Right lung (tissue), 5 donors: Measurements from ENCODE around the gene TMEM234. TPM values are rescaled to one million over a fixed set of nuclear protein-coding genes. Genes with fewer than 3 reads are reported as not detected.
A peak's percentile ranks its signal among the peaks of the same experiment; 100 is the strongest.

Experiments used
- DNase-seq, 2 donors: peaks; one replicate each; pipeline ENCODE4 v3.0.0-alpha.2; 2013
- polyA plus RNA-seq, 5 donors: library from polyadenylated mRNA; unstranded; fragments of 120-200 nt; gene quantifications; one replicate each; pipeline versions ENCODE4 v1.2.1 to v1.2.3, GENCODE V29; 2013; ENCODE audit warnings: inconsistent platforms in 1 of 5, low replicate concordance in 1 of 5; ENCODE audit not compliant: insufficient read length in 5 of 5, insufficient read depth in 1 of 5

The TMEM234 gene
- polyA plus RNA-seq, 5 donors: 19.2 to 24.1 (median 23.0) TPM

DNA sequence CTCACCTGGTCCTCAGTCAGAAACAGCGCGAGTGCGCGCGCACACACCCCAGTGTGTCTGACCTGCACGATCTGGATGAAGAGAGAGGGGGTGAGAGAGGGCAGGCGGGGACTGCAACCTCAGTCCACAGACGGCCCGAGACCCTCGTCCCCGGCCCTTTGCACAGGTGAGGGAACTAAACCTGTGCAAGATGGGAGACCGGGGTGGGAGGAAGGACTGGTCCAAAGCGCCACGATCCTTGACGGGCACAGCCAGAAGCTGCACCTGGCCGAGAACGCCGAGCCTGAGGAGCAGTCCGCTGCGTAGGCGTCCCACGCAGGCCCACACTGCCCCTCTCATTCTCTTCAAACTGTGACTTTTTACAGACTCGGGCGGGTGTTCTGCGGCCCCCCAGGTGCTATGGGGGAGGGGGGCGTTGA is 17.2 kb downstream of the TMEM234 start:
- DNase-seq: no peak

DNA sequence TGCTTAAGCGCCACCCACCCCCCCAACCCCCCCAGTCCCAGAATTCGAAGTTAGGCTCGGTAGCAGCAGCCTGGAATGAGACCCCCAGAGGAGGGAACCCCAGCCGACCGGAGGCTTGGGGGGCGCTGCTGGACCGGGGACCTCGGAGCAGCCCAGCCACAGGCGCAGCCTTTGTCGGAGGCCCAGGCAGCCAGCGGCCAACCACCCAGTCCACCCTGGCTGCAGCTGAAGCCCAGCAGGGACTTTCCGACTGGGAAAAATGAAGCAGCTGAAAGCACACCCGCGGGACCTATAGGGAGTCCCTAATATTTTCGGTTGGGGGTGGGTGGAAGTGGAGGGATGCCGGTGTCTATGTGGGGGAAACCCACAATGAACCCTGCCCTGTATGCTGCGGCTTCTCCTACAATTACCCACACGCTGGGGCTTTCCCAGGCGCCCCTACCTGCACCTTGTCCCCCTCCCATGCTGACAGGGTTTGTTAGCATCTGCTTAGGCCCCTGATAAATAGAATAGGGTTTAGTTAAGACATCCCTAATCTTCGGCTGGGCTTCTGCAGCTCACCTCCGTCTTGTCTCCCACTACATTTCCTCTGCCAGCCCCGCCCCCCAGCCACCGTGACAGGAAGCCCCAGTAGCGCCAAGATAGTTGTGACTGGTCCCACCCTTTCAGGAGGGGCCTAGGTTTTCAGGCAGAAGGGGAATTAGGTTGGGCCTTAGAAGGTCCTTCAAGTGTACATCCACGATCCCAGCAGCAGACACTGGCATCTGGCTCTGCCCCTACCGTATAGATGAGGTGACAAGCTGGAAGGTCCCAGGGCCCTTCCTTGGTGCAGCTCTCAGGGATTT is 20.9 kb downstream of the TMEM234 start:
- peak; percentile 51 to 58 for DNase-seq

DNA sequence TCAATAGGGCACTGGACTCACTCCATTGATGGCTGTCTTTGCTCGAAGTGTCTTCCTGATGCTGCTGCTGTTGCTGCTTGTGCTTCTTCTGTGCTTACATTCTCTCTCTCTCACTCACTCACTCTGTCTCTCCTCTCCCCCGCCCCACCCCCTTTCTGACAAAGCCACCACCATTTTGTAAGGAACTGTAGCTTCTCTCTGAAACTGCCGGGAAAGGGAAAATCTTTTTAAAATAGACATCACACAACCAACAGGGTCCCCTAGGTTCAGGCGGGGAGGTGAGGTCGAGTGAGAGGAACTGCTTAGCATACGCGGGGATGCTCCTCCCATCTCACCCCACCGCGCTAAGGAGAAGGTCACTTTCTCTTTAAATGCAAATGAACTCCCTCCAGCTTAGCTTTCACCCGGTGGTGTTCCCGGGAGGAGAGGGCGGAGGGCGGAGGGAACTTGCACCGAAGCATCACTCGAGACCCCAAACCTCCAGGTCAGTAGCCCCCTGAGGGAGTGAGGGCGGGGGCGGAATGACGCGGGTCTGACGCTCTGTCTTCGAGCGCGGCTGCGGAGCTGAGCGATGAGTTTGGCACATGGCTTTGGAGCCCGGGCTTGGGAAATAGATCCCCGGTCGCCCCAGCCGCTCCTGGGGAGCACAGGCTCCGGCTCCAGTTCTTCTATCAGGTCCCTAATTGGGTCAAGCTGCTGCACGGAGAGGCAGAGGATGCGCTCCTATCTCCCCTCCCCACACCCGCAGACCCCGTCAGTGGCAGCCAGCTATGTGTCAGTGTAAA is 21.7 kb downstream of the TMEM234 start, which contains the start of gene CCDC28B:
CCDC28B (plus strand) TSS at position 370 of the 785 bp plus-strand sequence. CDS start 1,341 bp downstream, outside the sequence.
- peak; percentile 64 to 71 for DNase-seq

DNA sequence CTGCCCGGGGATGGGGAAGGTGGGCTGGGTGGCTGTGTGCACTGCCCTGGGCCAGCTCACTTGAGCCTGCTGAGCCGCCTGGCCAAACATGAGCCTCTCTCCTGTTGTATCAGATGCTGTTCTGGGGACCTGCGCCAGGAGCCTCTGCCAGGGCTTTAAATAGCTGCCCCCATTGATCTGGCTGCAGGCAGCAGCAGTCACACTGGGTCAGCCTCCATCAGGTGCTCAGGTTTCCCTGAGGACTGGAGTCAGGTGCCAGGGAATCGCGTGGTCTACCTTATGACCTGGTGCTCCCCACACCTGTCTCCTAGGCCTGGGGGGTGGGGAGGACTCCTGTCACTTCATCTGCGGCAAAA is 22.5 kb downstream of the TMEM234 start:
- DNase-seq: no peak

DNA sequence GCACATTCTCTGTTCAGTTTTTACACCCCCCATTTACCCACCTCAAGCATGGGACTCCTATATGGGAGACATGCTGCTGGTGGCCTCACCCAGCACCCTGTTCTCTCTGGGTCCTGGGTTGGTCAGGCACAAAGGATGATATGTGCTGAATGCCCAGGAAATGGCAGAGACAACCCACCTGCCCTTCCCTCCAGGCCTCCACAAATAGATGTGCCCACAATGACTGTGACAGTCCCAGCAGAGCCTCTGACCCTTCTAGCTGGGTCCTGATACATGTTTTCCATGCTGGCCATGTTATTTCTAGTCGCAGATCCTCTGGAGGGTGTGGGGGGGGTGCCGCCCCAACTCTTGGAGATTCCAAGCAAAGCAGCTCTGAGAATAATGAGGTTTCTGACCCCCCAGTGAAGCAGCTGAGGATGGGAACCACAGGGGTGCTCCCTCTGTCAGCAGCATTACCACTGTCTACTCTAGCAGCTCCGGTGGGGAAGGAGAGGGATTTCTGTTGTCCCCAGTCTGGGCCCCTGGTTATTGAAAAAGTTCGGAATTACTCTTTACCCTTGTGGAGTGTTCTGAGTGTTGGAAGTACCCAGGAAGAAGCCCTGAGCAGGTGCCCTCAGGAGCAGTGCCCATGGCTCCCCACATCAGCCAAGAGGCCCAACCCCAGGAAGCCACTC is 23.0 kb downstream of the TMEM234 start:
- no peak for DNase-seq

DNA sequence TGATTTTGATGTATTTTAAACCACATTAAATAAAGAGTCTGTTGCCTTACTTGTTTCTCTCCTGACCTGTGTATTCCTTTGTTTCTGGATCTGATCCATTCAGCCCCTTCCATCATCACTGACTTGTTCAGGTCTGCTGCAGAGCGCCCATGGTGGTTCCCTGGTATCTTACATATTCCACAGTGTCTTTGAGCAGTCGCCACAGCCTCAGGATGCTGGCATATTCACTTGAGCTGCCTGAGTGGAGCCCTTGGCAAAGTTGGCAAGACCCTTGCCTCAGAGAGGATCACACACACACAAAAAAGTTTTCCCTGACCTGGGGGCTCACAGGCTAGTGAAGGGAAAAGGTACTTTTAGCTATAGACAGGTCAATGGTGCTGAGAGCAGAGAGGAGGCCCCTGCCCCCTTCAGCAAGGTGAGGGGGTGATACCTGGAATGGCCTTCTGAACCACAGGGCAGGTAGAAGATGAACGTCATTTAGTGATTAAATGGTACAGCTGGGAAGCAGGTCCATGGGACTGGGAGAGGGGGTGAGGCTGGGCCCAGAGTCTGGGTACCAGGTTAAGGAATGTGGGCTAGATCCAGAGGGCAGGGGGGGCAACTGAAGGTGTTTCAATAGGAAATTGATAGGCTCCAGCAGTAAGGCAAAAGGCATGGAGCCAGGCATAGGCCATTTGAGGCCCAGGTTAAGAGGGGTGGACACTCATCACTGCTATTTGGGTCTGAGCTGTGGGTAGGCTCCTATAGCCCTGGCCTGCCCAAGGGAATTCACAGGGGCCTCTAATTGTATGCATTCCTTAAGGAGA is 23.7 kb downstream of the TMEM234 start:
- DNase-seq: no peak

DNA sequence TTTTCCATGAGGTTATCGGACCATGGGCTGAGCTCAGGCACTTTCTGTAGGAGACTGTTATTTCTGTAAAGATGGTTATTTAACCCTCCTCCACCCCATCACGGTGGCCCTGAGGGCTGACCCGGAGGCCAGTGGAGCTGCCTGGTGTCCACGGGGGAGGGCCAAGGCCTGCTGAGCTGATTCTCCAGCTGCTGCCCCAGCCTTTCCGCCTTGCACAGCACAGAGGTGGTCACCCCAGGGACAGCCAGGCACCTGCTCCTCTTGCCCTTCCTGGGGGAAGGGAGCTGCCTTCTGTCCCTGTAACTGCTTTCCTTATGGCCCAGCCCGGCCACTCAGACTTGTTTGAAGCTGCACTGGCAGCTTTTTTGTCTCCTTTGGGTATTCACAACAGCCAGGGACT is 24.3 kb downstream of the TMEM234 start:
- DNase-seq: no peak

DNA sequence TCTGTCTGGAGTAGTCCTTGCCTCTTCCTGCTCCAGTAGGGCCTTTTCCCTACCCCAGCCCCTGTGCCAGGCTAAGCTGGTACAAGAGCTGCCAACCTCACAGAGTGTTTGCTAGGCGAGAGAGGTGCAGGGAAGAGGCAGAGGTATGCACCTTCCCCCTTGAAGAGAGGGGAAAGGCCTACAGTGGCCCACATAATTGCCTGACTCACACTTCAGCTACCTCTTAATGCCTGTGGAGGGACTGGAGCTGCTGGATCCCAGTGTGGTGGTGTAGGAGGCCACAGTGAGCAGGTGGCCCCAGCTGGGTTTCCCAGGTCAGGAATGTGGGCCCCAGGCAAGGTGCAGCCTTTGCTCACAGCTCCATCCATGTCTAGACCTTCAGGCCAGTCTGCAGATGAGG is 25.1 kb downstream of the TMEM234 start:
- no peak for DNase-seq

DNA sequence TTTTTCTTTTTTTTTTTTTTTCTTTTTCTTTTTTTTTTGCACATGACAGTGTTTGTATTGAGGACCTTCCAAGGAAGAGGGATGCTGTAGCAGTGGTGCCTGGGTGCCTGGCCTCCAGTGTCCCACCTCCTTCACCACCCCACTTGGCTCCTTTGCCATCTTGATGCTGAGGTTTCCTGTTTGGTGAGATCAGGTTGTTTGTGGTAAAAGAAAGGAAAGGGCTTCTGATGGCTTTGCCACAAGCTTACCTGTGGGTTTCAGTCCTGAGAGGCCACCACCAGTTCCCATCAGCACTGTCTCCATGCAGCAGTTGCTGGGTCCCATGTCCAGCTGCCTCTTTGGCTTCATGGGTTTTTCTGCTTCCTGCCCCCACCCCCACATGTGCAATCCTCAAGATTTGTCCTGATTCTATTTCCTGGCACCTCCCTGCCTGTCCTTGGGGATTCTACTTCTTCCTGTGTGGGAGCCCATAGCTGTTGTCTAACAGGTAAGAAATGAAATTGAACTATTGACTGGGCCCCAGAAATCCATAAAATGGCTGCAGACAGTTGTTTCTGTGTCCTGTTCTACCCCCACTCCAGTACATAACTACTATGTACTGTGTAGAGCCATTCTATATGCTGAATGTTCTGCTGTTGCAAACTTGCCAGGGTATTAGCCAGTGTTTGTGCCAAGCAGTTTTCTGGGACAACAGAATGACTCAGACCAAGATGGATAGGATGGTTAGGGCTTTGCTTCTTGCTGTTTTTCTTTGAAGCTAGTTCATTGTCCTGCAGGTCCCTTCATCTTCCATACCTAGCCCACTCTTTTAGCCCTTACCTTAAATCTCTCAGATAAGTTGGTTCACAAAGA is 26.0 kb downstream of the TMEM234 start:
- DNase-seq: no peak

DNA sequence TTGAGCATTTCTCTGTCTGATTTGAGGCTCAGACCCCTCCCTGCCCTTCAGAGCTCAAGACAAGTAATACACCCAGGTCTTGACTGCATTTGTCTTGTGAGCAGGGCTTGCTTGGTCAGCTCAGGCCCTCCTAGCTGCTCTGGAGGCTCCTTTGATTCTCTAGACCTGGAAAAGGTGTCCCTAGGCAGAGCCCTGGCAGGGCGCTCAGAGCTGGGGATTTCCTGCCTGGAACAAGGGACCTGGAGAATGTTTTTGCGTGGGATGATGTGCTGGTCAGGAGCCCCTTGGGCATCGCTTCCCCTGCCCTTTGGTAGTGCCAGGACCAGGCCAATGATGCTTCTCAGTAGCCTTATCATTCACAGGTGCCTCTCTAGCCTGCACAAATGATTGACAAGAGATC is 26.6 kb downstream of the TMEM234 start:
- DNase-seq: no peak

DNA sequence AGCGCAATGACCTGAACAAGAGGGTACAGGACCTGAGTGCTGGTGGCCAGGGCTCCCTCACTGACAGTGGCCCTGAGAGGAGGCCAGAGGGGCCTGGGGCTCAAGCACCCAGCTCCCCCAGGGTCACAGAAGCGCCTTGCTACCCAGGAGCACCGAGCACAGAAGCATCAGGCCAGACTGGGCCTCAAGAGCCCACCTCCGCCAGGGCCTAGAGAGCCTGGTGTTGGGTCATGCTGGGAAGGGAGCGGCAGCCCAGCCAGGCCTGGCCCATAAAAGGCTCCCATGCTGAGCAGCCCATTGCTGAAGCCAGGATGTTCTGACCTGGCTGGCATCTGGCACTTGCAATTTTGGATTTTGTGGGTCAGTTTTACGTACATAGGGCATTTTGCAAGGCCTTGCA is 27.2 kb downstream of the TMEM234 start:
- DNase-seq: no peak

DNA sequence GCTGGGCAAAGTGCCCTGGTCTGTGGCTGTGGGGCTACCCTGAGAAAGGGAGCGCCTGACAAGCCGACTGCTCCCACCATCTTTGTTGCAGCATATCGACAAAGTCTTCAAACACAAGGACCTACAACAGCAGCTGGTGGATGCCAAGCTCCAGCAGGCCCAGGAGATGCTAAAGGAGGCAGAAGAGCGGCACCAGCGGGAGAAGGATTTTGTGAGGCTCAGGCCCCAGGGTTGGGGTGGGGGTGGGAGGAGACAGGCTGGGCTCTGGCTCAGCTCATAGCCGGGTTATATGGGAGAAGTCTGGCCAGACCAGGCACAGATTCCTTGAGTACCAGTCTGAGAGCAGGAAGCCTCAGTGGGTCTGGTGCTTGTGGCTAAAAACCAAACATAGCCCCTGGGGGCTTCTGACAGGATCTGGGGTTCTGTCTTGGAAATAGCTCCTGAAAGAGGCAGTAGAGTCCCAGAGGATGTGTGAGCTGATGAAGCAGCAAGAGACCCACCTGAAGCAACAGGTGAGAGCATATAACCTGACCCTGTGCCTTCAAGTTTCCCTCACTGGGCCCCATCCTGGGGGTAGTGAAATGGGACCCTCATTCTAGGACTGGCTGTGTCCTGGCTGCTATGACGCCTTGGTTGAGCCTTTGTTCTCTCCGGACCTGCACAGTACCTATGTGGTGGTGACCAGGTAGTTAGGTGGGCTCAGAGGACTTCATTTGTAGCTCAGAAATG is 29.8 kb downstream of the TMEM234 start:
- no peak for DNase-seq

DNA sequence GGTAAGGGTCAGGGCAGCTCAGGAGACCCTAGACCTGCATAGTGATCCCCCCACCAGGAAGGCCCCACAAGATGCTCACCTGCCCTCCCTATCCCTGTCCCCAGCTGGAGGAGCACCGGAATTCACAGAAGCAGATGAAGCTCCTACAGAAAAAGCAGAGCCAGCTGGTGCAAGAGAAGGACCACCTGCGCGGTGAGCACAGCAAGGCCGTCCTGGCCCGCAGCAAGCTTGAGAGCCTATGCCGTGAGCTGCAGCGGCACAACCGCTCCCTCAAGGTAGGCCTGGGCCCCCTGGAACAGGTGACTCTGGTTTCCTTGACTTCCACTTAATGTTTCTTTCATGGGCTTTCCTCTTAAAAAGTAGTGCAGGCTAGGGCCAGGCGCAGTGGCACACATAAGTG is 34.3 kb downstream of the TMEM234 start:
- DNase-seq: no peak

DNA sequence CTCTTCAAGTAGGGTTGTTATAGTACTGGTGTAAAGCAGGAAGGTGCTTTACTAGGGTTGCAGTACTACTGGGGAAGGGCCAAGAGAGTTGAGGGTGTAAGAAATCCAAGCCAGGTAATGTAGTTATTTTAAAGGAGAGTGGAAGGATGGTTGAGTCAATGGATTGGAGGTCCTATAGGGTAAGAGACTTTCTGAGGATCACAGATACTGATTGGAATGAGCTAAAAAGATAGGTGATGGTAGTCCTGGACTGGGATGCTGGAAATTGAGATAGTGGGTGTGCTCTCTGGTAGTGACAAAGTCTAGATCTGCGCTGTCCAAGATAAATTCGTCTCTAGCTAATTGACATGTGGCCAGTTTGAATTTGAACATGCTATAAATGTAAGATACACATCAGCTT is 35.7 kb downstream of the TMEM234 start:
- no peak for DNase-seq

DNA sequence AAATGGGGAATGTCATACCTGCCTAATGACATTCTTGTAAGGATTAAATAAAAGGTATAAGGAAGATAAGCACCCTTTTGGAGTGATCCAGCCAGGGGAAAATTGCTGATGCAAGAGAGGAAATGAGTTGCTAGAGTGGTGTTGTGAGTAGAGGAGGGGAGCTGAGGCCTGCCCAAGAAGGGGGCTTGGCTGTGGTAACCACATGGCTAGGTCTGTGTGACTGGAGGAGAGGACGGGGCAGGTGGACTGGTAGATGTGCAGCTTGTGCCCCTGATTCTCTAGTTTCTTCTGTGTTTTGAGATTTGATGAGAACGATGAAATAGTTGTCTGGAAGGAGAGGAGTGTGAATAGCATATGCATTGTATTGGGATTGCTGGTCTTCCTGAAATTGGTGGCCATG is 36.1 kb downstream of the TMEM234 start:
- DNase-seq: no peak

DNA sequence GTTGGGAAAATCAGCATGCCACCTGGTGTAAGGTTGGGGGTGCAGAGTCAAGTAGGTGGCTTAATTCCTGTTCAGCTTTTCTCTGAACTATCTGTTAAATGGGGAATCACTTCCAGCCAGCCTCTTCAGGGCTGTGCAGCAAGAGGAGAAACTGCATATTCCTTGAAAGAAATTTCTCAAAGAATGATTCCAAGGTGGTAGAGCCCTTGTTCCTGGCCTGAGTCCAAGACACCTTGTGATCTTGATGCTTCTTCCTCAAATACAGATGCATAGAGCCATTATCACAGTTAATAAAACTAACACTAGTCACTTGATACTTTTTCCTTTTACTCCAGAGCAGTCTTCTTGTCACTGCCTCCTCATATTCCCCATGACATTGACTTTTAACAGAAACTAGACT is 37.5 kb downstream of the TMEM234 start:
- no peak for DNase-seq

DNA sequence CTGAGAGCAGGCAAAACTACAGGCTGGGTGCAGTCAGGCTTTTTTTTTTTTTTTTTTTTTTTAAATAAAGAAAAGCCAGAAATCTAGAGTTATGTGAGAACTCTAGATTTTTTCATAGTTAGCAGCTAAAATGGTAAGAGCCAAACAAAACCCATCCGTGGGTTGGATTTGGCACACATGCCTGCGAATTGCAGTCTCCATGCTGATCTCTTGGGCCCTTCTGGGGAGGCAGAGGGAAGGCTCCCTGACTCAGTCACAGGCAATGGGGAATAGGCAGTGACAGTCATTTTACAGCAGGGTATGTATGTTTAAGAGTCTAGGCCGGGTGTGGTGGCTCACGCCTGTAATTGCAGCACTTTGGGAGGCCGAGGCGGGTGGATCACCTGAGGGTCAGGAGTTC is 40.1 kb downstream of the TMEM234 start:
- no peak for DNase-seq

DNA sequence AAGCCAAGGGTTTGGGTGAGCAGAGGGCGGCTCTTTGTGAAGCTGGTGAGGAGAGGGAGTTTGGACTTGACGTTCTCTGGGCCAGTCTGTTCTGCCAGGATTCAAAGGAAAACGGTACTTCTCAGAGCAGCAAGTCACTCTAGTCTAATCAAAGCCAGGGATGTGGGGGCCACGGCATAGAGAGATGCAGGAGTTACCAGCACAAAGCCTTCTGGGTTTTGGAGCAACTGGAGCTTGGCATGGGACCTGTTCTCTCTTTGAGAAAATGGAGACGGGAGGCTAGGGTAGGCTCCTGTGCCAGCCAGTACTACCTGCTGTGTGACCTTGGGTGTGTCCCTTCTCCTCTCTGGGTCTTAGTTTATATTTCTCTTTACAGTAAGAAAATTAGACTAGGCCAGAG is 40.6 kb downstream of the TMEM234 start:
- no peak for DNase-seq

DNA sequence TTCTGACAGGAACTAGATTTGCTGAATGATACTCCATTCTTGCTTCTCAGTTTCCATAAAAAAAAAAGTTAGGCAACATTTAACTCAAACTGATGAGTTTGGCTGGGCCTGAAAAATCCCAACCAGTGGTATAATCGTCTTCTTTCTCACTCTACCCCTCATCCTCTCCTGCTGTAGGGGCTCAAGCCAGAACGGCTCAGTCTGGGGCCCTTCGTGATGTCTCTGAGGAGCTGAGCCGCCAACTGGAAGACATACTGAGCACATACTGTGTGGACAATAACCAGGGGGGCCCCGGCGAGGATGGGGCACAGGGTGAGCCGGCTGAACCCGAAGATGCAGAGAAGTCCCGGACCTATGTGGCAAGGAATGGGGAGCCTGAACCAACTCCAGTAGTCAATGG is 41.1 kb downstream of the TMEM234 start:
- DNase-seq: no peak
